GM20000 (cell line): Measurements from ENCODE around the gene NYAP1.

ENCODE experiments used
- DNase-seq: peaks from one replicate; pipeline ENCODE4 v3.0.0; 2012; ENCODE audit warnings: low spot score
- TF ChIP-seq, protein P1 (sequence below): IDR thresholded peaks from 2 replicates; pipeline ENCODE4 v1.5.1; 2012; ENCODE audit warnings: mild to moderate bottlenecking, control low read depth; ENCODE audit errors: extremely low read depth, missing control alignments

The NYAP1 gene

DNA sequence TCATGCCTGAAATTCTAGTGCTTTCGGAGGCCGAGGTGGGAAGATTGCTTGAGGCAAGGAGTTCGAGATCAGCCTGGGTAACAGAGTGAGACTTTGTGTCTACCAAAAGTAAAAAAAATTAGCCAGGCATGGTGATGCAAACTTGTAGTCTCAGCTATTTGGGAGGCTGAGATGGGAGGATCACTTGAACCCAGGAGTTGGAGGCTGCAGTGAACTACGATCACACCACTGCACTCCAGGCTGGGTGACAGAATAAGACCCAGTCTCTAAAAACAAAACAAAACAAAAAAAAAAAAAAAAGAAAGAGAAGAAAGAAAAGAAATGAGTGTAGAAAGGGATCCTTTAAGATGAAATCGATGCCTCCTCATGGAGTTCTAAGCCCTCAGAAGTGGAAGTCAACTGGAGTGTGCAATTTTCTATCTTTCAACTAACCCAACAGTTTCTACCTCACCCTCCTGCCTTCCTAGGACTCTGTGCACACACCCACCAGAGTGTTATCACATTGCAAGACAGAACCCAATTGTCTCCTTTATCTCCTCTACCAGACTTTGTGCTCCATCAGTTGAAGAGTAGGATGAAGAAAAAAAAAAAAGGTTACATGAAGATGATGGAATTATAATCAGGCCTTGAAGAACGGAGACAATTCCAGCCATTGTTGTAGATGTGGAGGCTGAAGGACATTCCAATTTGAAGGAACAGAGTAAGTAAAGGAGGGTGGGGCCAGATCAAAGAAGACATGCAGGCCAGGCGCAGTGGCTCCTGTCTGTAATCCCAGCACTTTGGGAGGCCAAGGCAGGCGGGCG is 26.9 kb downstream of the NYAP1 start:
- DNase-seq: no peak
- TF ChIP-seq, protein P1, sequence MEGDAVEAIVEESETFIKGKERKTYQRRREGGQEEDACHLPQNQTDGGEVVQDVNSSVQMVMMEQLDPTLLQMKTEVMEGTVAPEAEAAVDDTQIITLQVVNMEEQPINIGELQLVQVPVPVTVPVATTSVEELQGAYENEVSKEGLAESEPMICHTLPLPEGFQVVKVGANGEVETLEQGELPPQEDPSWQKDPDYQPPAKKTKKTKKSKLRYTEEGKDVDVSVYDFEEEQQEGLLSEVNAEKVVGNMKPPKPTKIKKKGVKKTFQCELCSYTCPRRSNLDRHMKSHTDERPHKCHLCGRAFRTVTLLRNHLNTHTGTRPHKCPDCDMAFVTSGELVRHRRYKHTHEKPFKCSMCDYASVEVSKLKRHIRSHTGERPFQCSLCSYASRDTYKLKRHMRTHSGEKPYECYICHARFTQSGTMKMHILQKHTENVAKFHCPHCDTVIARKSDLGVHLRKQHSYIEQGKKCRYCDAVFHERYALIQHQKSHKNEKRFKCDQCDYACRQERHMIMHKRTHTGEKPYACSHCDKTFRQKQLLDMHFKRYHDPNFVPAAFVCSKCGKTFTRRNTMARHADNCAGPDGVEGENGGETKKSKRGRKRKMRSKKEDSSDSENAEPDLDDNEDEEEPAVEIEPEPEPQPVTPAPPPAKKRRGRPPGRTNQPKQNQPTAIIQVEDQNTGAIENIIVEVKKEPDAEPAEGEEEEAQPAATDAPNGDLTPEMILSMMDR: no peak

DNA sequence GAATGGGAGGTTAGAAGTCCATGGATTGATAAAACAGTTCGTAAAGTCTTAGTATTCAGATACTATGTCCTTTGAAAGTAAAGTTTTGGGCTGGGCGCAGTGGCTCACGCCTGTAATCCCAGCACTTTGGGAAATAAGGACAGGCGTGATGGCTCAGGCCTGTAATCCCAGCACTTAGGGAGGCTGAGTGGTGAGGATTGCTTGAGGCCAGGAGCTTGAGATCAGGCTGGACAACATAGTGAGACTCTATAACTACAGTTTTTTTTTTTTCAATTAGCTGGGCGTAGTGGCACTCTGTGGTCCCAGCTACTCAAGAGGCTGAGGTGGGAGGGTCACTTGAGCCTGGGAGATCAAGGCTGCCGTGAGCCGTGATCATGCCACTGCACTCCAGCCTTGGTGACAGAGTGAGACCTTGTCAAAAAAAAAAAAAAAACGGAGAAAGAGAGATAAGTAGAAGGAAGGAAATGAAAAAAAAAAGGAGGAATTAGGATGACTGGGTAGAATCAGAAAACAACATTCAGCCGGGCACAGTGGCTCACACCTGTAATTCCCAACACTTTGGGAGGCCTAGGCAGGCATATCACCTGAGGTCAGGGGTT is 29.6 kb downstream of the NYAP1 start:
- no peak for DNase-seq
- TF ChIP-seq, protein P1: no peak

DNA sequence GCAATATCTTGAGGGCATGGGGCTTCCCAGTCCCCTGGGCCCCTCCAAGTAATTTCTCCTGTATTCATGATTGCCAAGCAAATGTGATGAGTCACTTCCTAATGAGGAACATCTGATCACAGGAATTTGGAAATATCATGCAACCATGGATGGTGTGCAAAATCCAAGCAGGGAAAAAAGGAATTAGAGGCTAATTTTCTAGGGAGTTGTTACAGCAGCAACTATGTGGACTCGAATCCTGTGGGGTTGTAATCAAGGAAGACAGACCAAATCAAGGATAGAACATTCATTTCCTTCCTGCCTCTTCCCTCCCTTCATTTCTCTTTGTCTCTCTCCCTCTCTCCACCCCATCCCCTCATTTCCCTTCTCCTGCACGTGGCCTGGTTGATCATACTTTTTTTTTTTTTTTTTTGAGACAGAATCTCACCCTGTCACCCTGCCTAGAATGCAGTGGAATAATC is 31.4 kb downstream of the NYAP1 start:
- DNase-seq: no peak
- TF ChIP-seq, protein P1: no peak

DNA sequence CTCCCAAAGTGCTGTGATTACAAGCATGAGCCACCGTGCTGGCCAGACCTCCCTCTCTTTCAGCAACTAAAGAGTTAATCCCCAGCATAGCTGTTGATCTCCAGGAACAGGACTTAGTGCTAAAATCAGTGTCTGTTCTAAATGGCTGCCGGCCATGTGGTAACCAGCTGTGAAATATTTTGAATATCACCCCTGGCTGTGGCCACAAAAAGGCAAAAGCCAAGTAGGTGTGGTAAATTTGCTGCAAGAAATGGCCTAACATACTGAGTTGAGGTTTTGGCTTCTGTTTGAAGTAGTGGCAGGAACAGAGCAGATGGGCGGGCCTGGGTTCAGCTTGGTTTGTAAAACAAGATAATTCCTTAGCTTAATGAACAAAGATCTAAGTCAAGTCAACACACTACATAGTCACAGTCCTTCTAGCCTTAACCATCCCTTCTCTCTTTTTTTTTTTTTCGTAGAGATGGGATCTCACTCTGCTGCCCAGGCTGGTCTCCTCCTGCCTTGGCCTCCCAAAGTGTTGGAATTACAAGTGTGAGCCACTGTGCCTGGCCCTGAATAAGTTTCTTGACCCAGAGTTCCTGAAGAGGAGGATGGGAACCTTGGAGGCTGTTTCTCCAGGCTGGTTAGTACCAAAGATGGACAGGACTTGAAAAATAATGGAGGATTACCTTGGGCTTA is 32.5 kb downstream of the NYAP1 start:
- DNase-seq: peak; percentile 53
- TF ChIP-seq, protein P1: no peak

DNA sequence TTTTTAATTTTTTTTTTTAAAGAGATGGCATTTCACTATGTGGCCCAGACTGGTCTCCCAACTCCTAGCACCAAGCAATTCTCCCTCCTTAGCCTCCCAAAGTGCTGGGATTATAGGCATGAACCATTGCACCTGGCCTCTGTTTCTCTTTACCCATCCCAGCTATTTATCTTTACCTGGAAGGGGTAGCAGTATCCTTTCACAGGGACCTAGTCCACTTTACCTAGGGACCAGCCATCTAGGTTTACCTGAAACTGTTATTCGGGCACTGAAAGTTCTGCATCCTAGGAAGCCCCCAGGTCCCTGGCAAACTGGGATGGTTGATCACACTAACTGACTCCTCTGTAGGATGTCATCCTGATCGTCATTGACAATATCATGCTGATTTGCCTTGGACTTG is 33.6 kb downstream of the NYAP1 start:
- TF ChIP-seq, protein P1: no peak
- no peak for DNase-seq

DNA sequence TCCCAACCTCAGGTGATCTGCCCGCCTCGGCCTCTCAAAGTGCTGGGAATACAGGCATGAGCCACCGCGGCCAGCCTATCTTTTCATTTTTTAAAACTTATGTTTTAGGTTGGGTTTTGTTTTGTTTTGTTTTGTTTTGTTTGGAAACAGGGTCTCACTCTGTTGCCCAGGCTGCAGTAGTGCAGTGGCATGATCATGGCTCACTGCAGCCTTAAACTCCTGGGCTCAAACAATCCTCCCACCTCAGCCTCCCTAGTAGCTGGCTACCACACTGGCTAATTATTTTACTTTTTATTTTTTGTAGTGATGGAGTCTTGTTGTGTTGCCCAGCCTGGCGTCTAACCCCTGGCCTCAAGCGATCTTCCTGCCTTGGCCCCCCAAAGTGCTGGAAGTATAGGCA is 35.9 kb downstream of the NYAP1 start:
- TF ChIP-seq, protein P1: no peak
- DNase-seq: no peak

DNA sequence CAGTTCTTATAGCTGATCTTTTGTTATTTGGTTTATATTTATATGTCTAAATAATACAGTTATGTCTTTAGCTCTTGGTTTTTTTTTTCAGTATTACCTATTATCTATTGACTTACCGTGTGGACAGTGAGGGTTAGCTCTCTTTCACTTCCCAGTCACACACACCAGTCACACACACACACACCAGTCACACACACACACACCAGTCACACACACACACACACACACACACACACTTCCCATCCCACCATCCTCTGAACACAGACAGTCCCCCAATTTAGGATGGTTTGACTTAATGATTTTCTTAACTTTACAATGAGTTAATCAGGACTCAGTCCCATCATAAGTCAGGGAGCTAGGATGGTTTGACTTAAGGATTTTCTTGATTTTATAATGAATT is 36.4 kb downstream of the NYAP1 start:
- no peak for DNase-seq
- TF ChIP-seq, protein P1: no peak
